ENCODE measurements around the gene DYRK3. TPM values are rescaled to one million over a fixed set of nuclear protein-coding genes. Genes with fewer than 3 reads are reported as not detected.

The DYRK3 gene
- total RNA-seq, result 6.9 and 16.4 TPM in 2 replicates

GRCh38 chr1:206635080-206635977 lies at the start of gene DYRK3:
DYRK3 (plus strand) TSS chr1:206635536; CDS start chr1:206635704, 168 bp downstream.

DNA sequence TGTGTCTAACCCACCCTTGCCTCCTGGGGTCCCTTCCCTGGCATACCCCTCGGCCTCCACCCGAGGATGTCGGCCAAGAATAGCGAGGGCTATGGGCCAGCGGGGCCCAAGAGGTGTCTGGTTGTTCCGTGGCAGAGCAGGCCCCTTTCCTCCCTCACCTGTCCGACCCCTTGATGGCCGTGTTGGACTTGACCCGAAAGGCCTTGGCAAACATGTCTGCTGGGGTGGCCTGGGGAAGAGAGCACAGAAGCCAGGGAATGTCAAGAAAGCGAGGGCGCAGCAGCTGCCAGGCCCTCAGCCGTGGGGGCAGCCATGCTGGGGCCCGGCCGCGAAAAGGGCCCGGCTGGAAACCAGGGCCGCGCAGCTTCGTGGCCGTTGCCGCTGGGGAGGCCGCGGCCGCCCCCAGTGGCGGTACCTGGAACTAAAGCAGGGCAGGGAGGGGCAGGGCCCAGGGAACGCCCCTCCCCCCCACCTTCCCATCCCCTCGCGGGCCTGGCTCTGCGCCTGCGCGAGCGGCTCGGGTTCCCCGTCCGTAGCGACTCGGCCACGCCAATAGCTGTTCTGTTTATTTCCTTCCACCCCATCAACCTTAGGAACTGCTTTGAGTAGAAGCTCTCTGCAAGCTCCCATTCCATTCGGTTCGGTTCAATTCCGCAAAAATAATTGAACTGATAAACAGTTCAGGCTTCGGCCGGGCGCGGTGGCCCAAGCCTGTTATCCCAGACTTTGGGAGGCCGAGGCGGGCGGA lies 23.0 kb upstream of the DYRK3 start, which contains the start of gene EIF2D:
Gene EIF2D (minus strand): TSS at position 337 of the 748 bp plus-strand sequence. CDS start 123 bp downstream, at position 214.

DNA sequence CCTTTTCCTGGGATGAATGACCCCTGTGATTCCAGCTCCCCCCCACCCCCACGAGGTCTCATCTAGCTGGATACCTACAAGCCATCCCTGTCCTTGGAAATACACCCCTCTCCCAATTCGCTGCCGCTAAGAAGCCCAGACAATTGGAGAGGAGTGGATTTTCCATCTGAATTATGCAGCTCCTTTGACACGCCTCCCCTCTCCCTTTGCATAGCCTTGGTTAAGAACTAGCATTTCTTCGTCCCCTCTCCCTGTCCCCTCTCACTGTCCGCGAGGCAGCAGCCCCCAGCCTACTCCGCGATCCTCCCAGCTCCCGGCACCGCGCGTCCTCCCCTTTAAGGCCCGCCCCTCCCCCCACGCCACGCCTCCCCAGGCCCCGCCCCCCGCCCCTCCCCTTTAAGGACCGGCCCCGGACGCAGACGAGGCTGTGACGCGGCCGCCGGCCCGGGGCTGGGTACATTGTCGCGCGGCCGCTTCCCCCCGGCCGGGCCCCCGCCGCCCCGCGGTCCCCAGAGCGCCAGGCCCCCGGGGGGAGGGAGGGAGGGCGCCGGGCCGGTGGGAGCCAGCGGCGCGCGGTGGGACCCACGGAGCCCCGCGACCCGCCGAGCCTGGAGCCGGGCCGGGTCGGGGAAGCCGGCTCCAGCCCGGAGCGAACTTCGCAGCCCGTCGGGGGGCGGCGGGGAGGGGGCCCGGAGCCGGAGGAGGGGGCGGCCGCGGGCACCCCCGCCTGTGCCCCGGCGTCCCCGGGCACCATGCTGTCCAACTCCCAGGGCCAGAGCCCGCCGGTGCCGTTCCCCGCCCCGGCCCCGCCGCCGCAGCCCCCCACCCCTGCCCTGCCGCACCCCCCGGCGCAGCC lies 49.4 kb downstream of the DYRK3 start, which contains the start of gene MAPKAPK2:
Gene MAPKAPK2 (plus strand): TSS at position 428 of the 856 bp plus-strand sequence. CDS start 325 bp downstream, at position 753.

Other genes starting within 250 kb of the DYRK3 start
- gene IKBKE, start 165.1 kb upstream of the DYRK3 start, total RNA-seq, result 12.8 and 19.4 TPM in 2 replicates
- 1.1 and 6.8 TPM in 2 replicates for gene RASSF5, start 128.0 kb upstream of the DYRK3 start, total RNA-seq
- gene EIF2D, start 23.1 kb upstream of the DYRK3 start, total RNA-seq, result 39.7 and 44.6 TPM in 2 replicates
- gene MAPKAPK2, start 49.4 kb downstream of the DYRK3 start, total RNA-seq, result 38.5 and 52.7 TPM in 2 replicates
- gene IL19, start 135.2 kb downstream of the DYRK3 start, total RNA-seq, result not detected in 2 replicates
- gene IL10, start 137.0 kb downstream of the DYRK3 start, total RNA-seq, result not detected in 2 replicates
- not detected in 2 replicates for gene IL20, start 230.1 kb downstream of the DYRK3 start, total RNA-seq

Measured in cardiac atrium fibroblast (primary cell).